ENCODE data around the gene NACC1. TPM values are rescaled to one million over a fixed set of nuclear protein-coding genes. Genes with fewer than 3 reads are reported as not detected.

NACC1 gene
- total and polyA plus RNA-seq, 2 of the 13 experiments (the other 11 are each of a cell fraction or from before 2014, with no cell fraction given) = 31.8 to 42.3 TPM

DNA sequence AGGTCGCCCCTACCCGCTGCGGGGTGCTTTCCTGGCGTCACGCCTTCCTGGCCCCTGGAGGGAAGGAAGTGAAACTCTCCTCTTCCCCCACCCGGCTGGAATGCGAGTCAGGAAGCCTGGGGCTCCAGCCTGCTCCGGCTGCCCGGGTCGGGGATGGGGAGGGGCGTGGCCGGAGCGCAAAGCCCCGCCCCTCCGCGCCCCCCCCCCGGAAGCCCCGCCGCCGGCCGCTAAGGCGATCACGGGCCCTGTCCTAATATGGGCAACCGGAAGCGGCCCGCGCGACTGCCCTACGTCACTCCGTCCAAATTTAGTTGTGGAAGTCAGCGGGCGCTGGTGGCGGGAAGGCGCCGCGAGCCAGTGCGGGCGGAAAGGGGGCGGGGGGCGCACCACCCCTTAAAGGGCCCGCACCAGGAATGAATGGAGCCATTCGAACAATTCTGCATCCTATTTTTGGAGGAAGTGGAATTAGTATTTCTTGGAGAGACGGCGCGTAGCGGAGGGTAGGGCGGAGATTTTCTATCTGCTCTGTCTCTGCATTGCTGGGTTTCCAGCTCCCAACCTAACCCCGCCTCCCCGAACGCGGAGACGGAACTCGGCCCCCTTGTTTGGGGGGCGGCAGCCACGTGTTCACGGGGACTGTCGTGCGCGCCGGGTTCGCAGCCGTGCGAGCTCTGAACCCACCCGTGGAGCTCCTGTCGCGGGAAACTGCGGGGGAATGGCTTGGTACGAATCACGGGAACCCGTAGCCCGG lies 33.7 kb downstream of the NACC1 start (continued):
- TF ChIP-seq, protein P1, sequence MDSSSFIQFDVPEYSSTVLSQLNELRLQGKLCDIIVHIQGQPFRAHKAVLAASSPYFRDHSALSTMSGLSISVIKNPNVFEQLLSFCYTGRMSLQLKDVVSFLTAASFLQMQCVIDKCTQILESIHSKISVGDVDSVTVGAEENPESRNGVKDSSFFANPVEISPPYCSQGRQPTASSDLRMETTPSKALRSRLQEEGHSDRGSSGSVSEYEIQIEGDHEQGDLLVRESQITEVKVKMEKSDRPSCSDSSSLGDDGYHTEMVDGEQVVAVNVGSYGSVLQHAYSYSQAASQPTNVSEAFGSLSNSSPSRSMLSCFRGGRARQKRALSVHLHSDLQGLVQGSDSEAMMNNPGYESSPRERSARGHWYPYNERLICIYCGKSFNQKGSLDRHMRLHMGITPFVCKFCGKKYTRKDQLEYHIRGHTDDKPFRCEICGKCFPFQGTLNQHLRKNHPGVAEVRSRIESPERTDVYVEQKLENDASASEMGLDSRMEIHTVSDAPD (CRISPR knock-in tag; IDR thresholded peaks at IDR 0.05) = 0 out of 2 replicates have a peak, but pooled peaks have one; percentile 12
- TF ChIP-seq KLF15 (CRISPR knock-in tag; IDR thresholded peaks at IDR 0.05; ENCODE audit: borderline replicate concordance) (peak; percentile 47; the same call in 1 of the 2 replicates), ZFX (CRISPR knock-in tag; IDR thresholded peaks at IDR 0.05; ENCODE audit: low read depth) (peak; percentile 36), POLR2G (IDR thresholded peaks at IDR 0.05; ENCODE audit: low read depth, low read length) (peak; percentile 81), ATF3 (CRISPR knock-in tag; IDR thresholded peaks at IDR 0.05) (peak; percentile 15; the same call in 1 of the 2 replicates), MED8 (CRISPR knock-in tag; IDR thresholded peaks at IDR 0.05; ENCODE audit: insufficient replicate concordance) (peak; percentile 52), ZBTB25 (CRISPR knock-in tag; IDR thresholded peaks at IDR 0.05) (peak; percentile 65; the same call in 1 of the 2 replicates), ZNF333 (CRISPR knock-in tag; IDR thresholded peaks at IDR 0.05; ENCODE audit: borderline replicate concordance) (0 out of 2 replicates have a peak, but pooled peaks have one; percentile 29), ZNF598 (CRISPR knock-in tag; IDR thresholded peaks at IDR 0.05; ENCODE audit: borderline replicate concordance) (no peak), ZC3H13 (CRISPR knock-in tag; IDR thresholded peaks at IDR 0.05) (peak; percentile 73), ZNF451 (CRISPR knock-in tag; IDR thresholded peaks at IDR 0.05) (peak; percentile 58; the same call in 1 of the 2 replicates), ZNF605 (CRISPR knock-in tag; IDR thresholded peaks at IDR 0.05) (peak; percentile 7; the same call in 1 of the 2 replicates), ZNF768 (CRISPR knock-in tag; IDR thresholded peaks at IDR 0.05) (peak; percentile 36; the same call in 1 of the 2 replicates), RORA (CRISPR knock-in tag; IDR thresholded peaks at IDR 0.05) (no peak), RARA (CRISPR knock-in tag; IDR thresholded peaks at IDR 0.05) (peak; percentile 48; the same call in 1 of the 2 replicates), ZNF460 (CRISPR knock-in tag; IDR thresholded peaks at IDR 0.05; ENCODE audit: borderline replicate concordance) (no peak), ZNF775 (CRISPR knock-in tag; IDR thresholded peaks at IDR 0.05; ENCODE audit: borderline replicate concordance) (no peak), HMGA1 (CRISPR knock-in tag; conservative IDR thresholded peaks at IDR 0.05) (no peak), ERF (CRISPR knock-in tag; IDR thresholded peaks at IDR 0.05) (peak; percentile 93), FOXO1 (CRISPR knock-in tag; IDR thresholded peaks at IDR 0.05) (no peak)
- TF ChIP-seq, protein P2, sequence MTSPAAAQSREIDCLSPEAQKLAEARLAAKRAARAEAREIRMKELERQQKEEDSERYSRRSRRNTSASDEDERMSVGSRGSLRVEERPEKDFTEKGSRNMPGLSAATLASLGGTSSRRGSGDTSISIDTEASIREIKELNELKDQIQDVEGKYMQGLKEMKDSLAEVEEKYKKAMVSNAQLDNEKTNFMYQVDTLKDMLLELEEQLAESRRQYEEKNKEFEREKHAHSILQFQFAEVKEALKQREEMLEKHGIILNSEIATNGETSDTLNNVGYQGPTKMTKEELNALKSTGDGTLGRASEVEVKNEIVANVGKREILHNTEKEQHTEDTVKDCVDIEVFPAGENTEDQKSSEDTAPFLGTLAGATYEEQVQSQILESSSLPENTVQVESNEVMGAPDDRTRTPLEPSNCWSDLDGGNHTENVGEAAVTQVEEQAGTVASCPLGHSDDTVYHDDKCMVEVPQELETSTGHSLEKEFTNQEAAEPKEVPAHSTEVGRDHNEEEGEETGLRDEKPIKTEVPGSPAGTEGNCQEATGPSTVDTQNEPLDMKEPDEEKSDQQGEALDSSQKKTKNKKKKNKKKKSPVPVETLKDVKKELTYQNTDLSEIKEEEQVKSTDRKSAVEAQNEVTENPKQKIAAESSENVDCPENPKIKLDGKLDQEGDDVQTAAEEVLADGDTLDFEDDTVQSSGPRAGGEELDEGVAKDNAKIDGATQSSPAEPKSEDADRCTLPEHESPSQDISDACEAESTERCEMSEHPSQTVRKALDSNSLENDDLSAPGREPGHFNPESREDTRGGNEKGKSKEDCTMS (CRISPR knock-in tag; conservative IDR thresholded peaks at IDR 0.05) = no peak
- TF ChIP-seq, protein P3, sequence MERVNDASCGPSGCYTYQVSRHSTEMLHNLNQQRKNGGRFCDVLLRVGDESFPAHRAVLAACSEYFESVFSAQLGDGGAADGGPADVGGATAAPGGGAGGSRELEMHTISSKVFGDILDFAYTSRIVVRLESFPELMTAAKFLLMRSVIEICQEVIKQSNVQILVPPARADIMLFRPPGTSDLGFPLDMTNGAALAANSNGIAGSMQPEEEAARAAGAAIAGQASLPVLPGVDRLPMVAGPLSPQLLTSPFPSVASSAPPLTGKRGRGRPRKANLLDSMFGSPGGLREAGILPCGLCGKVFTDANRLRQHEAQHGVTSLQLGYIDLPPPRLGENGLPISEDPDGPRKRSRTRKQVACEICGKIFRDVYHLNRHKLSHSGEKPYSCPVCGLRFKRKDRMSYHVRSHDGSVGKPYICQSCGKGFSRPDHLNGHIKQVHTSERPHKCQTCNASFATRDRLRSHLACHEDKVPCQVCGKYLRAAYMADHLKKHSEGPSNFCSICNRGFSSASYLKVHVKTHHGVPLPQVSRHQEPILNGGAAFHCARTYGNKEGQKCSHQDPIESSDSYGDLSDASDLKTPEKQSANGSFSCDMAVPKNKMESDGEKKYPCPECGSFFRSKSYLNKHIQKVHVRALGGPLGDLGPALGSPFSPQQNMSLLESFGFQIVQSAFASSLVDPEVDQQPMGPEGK (CRISPR knock-in tag; IDR thresholded peaks at IDR 0.05) = peak; percentile 95

All from HepG2 (cell line).